ENCODE results near the gene JMY.
A peak's percentile ranks its signal among the peaks of the same experiment; 100 is the strongest.
"Not testable (repeated sequence)": the region's sequence is repeated elsewhere in the genome, so short reads cannot be mapped to it uniquely, and the experiment has no call there.

JMY gene

DNA sequence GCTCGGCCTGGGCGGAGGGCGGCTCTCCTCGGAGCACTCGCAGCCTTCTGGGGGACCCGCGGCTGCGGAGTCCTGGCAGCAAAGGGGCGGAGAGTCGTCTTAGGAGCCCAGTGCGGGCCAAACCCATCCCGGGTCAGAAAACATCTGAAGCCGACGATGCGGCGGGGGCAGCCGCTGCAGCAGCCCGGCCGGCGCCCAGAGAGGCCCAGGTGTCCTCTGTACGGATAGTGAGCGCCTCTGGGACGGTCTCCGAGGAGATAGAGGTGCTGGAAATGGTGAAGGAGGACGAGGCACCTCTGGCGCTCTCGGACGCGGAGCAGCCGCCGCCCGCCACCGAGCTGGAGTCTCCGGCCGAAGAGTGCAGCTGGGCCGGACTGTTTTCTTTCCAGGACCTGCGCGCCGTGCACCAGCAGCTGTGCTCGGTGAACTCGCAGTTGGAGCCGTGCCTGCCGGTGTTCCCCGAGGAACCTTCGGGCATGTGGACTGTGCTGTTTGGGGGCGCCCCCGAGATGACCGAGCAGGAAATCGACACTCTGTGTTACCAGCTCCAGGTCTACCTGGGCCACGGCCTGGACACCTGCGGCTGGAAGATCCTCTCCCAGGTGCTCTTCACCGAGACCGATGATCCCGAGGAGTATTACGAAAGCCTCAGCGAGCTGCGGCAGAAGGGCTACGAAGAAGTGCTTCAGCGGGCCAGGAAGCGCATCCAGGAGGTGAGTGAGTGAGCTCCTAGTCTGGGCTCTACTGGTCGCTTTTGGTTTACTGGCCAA lies 1.2 kb downstream of the JMY start:
- DNase-seq (ENCODE audit: low read depth), result peak; percentile 40

DNA sequence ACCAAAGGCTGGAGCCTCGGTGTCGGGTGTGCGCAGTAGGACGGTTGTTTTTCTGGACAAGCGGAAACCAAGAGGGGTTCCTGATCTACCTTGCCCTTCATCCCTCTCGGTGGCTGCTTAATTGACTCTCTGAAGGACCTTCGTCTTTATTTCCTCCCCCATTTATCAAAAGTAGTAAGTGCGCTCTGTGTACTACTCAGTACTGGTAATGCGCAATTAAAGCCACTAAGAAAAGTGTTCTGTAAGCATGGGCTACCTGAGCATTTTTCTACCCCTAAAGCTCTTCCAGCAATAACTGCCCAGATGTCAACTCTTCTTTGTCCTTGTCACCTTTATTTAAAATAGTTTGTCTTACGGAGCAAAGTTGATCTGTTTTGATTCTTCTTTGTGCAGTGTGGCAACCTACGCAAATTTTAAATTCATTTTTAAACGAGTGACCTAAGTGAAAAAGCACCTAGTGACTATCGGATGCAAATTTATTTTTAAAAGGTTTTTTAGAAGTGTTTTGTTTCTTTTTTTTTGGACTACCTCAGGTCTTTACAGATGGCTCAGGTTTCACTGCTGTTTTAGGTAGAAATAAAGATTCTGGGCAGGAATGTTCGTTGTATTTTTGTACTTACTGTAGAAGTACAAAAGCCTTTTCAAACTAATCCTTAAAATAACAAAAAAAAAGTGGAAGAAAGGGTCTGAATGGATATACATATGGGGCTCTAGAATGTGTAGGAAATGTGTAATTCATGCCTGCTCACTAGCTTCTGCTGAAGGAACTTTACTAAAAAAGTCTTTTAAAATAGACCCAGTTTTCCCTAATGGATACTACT lies 2.0 kb downstream of the JMY start:
- DNase-seq (ENCODE audit: low read depth), result no peak

GRCh38 chr5:79240561-79240960 lies 4.6 kb downstream of the JMY start:
- no peak for DNase-seq (ENCODE audit: low read depth)

GRCh38 chr5:79241535-79241979 lies 5.6 kb downstream of the JMY start:
- DNase-seq (ENCODE audit: low read depth), result no peak

GRCh38 chr5:79242242-79243039 lies 6.5 kb downstream of the JMY start:
- DNase-seq (ENCODE audit: low read depth), result no peak

DNA sequence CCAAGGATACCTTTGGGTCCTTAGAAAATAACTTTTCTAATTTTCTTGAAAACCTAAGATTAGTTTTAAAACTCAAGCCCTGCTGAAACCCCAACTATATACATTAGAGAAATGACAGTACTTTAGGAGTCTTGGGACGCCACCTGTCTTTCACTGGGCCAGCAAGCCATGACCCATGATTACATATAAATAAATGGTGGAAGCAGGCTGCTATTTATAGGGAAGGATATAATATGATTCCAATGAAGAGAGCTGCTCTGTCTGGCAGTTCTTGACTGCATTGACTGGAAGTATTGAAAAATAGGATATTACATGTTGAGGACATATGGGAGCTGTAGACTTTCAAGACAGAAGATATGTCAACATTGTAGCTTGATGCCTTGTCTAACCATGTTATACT lies 7.3 kb downstream of the JMY start:
- no peak for DNase-seq (ENCODE audit: low read depth)

- not testable (repeated sequence) for DNase-seq (ENCODE audit: low read depth)
These were observed 18.1 kb downstream of the JMY start for GRCh38 chr5:79254067-79254466.

DNA sequence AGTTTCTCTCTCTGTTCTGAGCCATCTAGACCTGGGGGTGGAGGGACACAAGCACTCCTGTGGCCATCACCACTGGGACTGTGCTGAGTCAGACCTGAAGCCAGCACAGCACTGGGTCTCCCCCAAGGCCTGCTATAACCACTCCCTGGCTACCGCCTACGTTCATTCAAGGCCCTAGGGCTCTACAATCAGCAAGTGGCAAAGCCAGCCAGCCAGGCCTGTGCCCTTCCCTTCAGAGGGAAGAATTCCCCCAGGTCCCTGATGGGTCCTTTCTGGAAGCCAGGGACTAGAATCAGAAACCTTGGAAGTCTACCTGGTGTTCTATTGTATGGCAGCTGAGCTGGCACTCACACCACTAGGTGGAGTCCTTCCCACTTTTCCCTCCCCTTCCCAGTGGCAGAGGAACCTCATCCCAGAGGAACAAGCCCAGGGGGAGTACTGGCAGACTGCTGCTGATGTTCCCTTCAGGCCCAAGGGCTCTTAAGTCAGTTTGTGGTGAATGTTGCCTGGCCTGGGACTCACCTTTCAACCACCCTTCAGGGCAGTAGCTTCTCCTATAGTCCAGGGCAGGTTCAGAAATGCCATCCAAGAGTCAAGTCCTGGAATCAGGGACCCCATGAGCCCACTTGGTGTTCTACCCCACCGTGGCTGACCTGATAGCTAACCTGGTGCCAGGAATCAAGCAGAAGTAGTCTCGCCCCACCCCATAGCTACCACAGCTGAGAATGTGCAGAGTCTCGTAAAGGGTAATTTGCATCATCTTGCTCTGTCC lies 20.0 kb downstream of the JMY start:
- DNase-seq (ENCODE audit: low read depth), result peak; percentile 42

DNA sequence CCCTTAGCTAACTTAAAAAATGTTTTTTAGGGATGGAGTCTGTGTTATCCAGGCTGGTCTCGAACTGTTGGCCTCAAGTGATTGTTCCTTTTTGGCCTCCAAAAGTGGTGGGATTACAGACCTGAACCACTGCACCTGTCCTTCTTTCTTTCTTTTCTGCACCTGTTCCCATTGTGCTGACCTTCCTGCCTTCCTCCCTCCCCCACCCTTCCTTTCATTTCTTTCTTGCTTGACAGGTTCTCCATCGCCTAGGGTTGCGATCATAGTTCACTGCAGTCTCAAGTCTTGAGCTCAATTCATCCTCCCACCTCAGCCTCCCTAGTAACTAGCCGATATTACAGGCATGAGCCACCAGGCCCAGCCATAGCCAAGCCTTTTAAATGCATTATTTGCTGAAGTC lies 20.6 kb downstream of the JMY start:
- no peak for DNase-seq (ENCODE audit: low read depth)

GRCh38 chr5:79257314-79257713 lies 21.4 kb downstream of the JMY start:
- DNase-seq (ENCODE audit: low read depth), result peak; percentile 18

- peak; percentile 11 for DNase-seq (ENCODE audit: low read depth)
These were observed 22.9 kb downstream of the JMY start for GRCh38 chr5:79258801-79259200.

GRCh38 chr5:79259383-79259782 lies 23.5 kb downstream of the JMY start:
- no peak for DNase-seq (ENCODE audit: low read depth)

GRCh38 chr5:79259810-79260209 lies 23.9 kb downstream of the JMY start:
- DNase-seq (ENCODE audit: low read depth), result no peak

GRCh38 chr5:79261897-79262296 lies 26.0 kb downstream of the JMY start:
- DNase-seq (ENCODE audit: low read depth), result no peak

- no peak for DNase-seq (ENCODE audit: low read depth)
These were observed 27.4 kb downstream of the JMY start for GRCh38 chr5:79263290-79263689.

DNA sequence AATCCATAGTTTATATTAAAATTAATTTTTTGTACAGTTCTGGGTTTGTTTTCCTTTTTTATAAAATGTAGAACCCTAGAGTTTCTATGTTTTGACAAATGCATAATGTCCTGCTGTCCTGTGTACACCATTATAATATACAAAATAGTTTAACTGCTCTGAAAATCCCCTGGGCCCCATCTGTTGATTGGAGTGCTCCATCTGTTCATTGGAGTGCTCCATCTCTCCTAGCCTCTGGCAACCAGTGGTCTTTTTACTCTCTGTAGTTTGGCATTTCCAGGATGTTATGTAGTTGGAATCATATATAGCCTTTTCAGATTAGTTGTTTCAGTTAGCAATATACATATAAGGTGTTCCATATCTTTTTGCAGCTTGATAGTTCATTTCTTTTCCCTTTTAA lies 31.2 kb downstream of the JMY start:
- DNase-seq (ENCODE audit: low read depth), result no peak

- DNase-seq (ENCODE audit: low read depth), result no peak
These were observed 33.8 kb downstream of the JMY start for GRCh38 chr5:79269733-79270166.

DNA sequence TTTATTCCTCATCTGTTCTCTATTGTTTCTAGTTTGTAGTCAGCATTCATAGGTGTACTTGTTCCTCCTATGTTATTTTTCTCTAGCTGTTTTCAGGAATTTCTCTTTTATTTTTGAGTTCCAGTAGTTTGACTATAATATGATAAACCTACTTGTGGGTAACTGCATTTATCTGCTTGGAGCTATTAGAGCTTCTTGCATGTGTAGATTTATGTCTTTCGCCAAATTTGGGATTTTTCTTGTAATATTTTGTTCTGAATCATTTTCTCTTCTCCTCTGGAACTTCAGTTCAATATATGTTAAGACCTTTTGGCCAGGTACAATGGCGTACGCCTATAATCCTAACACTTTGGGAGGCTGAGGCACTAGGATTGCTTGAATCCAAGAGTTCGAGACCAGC lies 37.4 kb downstream of the JMY start:
- DNase-seq (ENCODE audit: low read depth), result no peak

DNA sequence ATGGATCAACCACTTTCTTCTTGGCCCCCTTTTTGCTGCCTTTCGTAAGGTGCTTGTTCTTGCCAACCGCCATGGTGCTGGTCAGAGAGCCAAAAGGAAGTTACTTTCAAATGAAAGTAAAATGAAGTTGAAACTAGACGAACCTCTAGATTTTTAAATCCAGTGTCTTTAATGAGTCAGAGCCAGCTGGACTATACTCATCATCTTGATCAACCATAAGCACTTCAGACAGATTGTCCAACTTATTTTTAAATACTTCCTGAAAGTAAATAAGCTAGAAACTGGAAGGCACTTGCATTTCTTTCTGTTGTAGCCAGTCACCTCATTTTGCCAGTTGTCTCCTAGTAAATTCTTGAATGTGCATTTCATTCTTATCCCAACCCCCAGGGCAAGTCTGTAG lies 48.9 kb downstream of the JMY start:
- no peak for DNase-seq (ENCODE audit: low read depth)

DNA sequence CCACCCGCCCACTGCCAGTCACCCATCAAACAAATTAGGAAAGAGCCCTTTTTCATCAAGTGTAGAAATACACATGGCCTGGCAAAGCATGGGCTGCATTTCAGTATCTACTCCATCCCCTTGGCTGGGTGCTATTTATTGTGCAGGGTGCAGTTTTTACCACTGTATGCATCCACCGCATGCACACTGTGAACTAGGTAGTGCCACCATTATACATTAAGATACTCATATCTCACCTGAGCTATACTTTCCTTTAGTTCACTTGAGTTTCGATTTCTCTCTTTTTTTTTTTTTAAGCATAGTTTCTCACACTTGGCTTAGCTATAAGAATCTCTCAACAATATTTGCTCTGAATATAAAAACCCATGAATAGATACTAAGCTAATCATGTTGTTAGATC lies 49.4 kb downstream of the JMY start:
- DNase-seq (ENCODE audit: low read depth), result no peak

GRCh38 chr5:79285833-79286232 lies 49.9 kb downstream of the JMY start:
- no peak for DNase-seq (ENCODE audit: low read depth)

DNA sequence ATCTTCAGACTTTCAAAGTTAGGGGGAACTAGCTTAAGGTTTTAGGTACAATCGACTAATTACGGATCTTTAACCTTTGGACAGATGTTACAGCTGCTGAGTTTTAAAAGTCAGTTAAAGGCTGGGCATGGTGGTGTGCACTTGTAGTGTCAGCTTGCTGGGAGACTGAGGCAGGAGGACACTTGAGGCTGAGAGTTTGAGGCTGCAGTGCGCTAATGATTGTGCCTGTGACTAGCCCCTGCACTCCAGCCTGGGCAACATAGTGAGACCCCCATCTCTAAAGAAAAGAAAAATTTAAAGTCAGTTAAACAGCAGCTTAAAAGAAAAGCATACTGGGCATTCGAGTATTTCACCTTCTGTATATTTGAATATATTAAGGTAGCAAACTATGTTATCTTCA lies 51.4 kb downstream of the JMY start:
- no peak for DNase-seq (ENCODE audit: low read depth)
